Lower lobe of right lung (tissue), 2 donors: ENCODE data around the gene VGF. TPM values are rescaled to one million over a fixed set of nuclear protein-coding genes. Genes with fewer than 3 reads are reported as not detected.
A peak's percentile ranks its signal among the peaks of the same experiment; 100 is the strongest.

Experiments
- ATAC-seq, 2 donors: fragments of 200-7000 bp; cut with Tn5 transposase; one replicate each; pipeline ENCODE4 v1.9.1; 2020 to 2022; ENCODE audit warnings: mild to moderate bottlenecking in 2 of 2, moderate library complexity in 2 of 2
- DNase-seq: peaks from one replicate; pipeline ENCODE4 v3.0.0-alpha.2; 2020
- H3K27ac ChIP-seq: fragments of 200-600 bp; one replicate; pipeline ENCODE4 v1.8.0; 2022
- H3K27me3 ChIP-seq: fragments of 200-600 bp; one replicate; pipeline ENCODE4 v1.8.0; 2022; ENCODE audit warnings: low read depth
- H3K36me3 ChIP-seq: fragments of 200-600 bp; one replicate; pipeline ENCODE4 v1.8.0; 2022; ENCODE audit warnings: mild to moderate bottlenecking
- H3K4me1 ChIP-seq: fragments of 200-600 bp; one replicate; pipeline ENCODE4 v1.8.0; 2022
- H3K4me3 ChIP-seq: fragments of 200-600 bp; one replicate; pipeline ENCODE4 v1.8.0; 2022; ENCODE audit warnings: mild to moderate bottlenecking
- H3K9me3 ChIP-seq: fragments of 200-600 bp; one replicate; pipeline ENCODE4 v1.8.0; 2022
- intact Hi-C: fragments of 100-400 bp; cut with DNase I; formaldehyde crosslinking; loops from one replicate; pipeline ENCODE4 v1.11.0; 2022
- total RNA-seq: library from RNA; stranded (reverse); fragmentation: NEBNext Ultra II Directional; extraction: Animal tissue kit (Norgen Biotek cat#: 25700); gene quantifications from one replicate; pipeline ENCODE4 v1.2.1, GENCODE V29; 2021
- TF ChIP-seq, protein P1 (sequence below): fragments of 200-600 bp; IDR thresholded peaks from one replicate; pipeline ENCODE4 v1.8.0; 2022; ENCODE audit warnings: antibody characterized with exemption, mild to moderate bottlenecking
- donor health status: DM: no; HTN: yes; CAD: no; lungs with severe emphysema.

The VGF gene
- total RNA-seq, 1 donor from 2014 or later, result 0.15 TPM

- TF ChIP-seq, protein P1, sequence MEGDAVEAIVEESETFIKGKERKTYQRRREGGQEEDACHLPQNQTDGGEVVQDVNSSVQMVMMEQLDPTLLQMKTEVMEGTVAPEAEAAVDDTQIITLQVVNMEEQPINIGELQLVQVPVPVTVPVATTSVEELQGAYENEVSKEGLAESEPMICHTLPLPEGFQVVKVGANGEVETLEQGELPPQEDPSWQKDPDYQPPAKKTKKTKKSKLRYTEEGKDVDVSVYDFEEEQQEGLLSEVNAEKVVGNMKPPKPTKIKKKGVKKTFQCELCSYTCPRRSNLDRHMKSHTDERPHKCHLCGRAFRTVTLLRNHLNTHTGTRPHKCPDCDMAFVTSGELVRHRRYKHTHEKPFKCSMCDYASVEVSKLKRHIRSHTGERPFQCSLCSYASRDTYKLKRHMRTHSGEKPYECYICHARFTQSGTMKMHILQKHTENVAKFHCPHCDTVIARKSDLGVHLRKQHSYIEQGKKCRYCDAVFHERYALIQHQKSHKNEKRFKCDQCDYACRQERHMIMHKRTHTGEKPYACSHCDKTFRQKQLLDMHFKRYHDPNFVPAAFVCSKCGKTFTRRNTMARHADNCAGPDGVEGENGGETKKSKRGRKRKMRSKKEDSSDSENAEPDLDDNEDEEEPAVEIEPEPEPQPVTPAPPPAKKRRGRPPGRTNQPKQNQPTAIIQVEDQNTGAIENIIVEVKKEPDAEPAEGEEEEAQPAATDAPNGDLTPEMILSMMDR, result no peak
- Histone ChIP-seq H3K4me1 (peaks cover 11% of the 10 kb centered on the region), H3K36me3 (peaks cover 25% of the 10 kb centered on the region), H3K27me3 (no peaks in the 10 kb centered on the region), H3K4me3 (peak within 1 kb of the TSS; percentile 83), H3K9me3 (no peaks in the 10 kb centered on the region), H3K27ac (no peak within 1 kb of the TSS)
- peak; percentile 98 for ATAC-seq
- DNase-seq, result peak; percentile 95
- intact Hi-C loops, result no loop called here
These were observed 11.2 kb downstream of the VGF start, which contains the start of gene AP1S1 for GRCh38 chr7:101153969-101154692. Gene AP1S1, plus strand, starts transcription at chr7:101154476. Its CDS starts 39 bp downstream, at chr7:101154515.

DNA sequence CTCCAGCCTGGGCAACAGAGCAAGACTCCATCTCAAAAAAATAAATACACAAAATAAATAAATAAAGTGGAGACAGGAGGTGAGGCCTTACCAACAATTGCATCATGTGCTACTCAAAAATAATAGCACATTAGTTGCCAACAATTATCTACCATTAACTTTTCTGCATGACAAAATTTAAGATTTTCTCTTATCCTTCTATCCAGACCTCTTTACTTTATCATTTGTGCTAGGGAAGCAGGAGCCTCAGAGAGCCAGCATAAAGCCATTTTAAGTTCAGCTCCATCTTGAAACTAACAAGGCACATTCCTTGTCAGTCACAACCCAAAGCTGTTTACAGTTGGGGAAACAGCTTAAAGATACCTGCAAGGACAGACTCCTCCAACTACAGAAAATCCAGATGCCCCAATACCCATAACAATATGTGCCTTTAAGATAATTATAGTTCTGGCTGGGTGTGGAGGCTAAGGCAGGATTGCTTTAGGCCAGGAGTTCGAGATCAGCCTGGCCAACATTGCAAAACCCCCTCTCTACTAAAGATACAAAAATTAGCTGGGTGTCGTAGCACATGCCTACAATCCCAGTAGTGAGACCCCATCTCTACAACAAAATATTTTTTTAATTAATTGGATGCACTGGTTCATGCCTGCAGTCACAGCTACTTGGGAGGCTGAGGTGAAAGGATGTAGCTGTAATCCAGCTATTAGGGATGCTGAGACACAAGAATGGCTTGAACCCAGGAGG is 13.3 kb downstream of the VGF start:
- TF ChIP-seq, protein P1, result no peak
- no peaks in the 10 kb centered on the region for H3K9me3 ChIP-seq
- no peak for ATAC-seq

DNA sequence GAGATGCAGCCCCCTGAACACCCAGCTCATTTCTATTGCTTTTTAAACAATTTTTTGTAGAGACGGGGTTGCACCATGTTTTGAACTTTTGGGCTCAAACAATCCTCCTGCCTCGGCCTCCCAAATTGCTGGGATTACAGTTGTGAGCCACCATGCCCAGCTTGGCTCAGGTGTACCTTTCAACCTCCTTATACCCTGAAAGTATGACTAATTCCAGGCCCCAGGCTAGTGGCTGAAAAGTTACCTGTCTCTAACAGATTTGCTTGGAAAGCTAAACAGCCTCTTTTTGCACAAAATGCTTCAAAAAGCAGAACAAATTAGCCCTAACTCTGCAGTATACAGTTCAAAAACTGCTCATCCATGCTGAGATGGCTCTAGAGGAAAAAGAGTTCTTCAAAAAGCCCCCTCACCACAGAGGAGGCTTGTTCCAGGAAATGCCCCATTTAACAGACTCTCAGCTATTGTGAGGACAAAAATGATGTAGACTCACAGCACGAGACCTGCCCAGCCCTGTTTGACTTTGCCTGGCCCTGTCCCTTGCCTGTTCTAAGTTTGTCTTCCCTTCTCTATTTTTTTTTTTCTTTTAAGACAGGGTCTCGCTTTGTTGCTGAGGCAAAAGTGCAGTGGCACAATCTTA is 24.5 kb downstream of the VGF start:
- ATAC-seq (no peak), DNase-seq (no peak)
- TF ChIP-seq, protein P1, result no peak
- H3K4me3 ChIP-seq, result no peak overlapping the region
- H3K27ac ChIP-seq, result no peak overlapping the region
- H3K27me3 ChIP-seq, result peaks cover 4% of the 10 kb centered on the region
- H3K4me1 ChIP-seq, result peaks cover 14% of the 10 kb centered on the region
- no peaks in the 10 kb centered on the region for H3K9me3 ChIP-seq
- intact Hi-C loops, result no loop called here
- no peaks in the 10 kb centered on the region for H3K36me3 ChIP-seq

More for the DNA sequence above, 13.3 kb downstream of the VGF start:
- H3K27ac ChIP-seq, result no peak overlapping the region
- no peak overlapping the region for H3K4me3 ChIP-seq
- intact Hi-C loops, result no loop called here
- peaks cover 11% of the 10 kb centered on the region for H3K4me1 ChIP-seq
- no peak for DNase-seq
- H3K36me3 ChIP-seq, result peaks cover 7% of the 10 kb centered on the region
- H3K27me3 ChIP-seq, result no peaks in the 10 kb centered on the region

GRCh38 chr7:101140339-101140699 is 25.1 kb downstream of the VGF start:
- H3K9me3 ChIP-seq, result no peaks in the 10 kb centered on the region
- H3K36me3 ChIP-seq, result peaks cover 5% of the 10 kb centered on the region
- DNase-seq (no peak), ATAC-seq (no peak)
- no peak overlapping the region for H3K4me3 ChIP-seq
- H3K27me3 ChIP-seq, result peaks cover 4% of the 10 kb centered on the region
- no peak overlapping the region for H3K27ac ChIP-seq
- peaks cover 14% of the 10 kb centered on the region for H3K4me1 ChIP-seq
- intact Hi-C loops, result no loop called here
- TF ChIP-seq, protein P1, result no peak

DNA sequence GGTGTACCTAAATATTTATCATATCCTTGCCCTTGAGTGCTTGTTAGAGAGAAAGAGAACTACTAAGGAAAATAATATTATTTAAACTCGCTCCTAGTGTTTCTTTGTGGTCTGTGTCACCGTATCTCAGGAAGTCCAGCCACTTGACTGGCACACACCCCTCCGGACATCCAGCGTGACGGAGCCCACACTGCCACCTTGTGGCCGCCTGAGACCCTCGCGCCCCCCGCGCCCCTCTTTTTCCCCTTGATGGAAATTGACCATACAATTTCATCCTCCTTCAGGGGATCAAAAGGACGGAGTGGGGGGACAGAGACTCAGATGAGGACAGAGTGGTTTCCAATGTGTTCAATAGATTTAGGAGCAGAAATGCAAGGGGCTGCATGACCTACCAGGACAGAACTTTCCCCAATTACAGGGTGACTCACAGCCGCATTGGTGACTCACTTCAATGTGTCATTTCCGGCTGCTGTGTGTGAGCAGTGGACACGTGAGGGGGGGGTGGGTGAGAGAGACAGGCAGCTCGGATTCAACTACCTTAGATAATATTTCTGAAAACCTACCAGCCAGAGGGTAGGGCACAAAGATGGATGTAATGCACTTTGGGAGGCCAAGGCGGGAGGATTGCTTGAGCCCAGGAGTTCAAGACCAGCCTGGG is 27.0 kb downstream of the VGF start:
- DNase-seq, result peak; percentile 70
- TF ChIP-seq, protein P1, result peak; percentile 82
- peak; percentile 90 for ATAC-seq
- no peaks in the 10 kb centered on the region for H3K9me3 ChIP-seq
- peaks cover 14% of the 10 kb centered on the region for H3K4me1 ChIP-seq
- intact Hi-C loops, result loop anchor here (5.0 kb wide), 1 partner anchor 41 kb away; no protein-coding TSS in a partner anchor
- H3K36me3 ChIP-seq, result peaks cover 6% of the 10 kb centered on the region
- H3K27ac ChIP-seq, result peak overlapping the region; percentile 56
- peaks cover 4% of the 10 kb centered on the region for H3K27me3 ChIP-seq
- H3K4me3 ChIP-seq, result peak overlapping the region; percentile 19
